Fibroblast of peridontal ligament (primary cell): ENCODE measurements around the gene CRYBG1.

ENCODE experiments used
- DNase-seq: peaks from one replicate; pipeline ENCODE4 v3.0.0-alpha.2; 2010; ENCODE audit errors: extremely low read depth

Gene CRYBG1

GRCh38 chr6:106522562-106523250 is 162.2 kb downstream of the CRYBG1 start:
- no peak for DNase-seq

- no peak for DNase-seq
Observed at GRCh38 chr6:106525107-106525881, 164.8 kb downstream of the CRYBG1 start.

- no peak for DNase-seq
Observed at GRCh38 chr6:106525882-106526275, 165.4 kb downstream of the CRYBG1 start.

- no peak for DNase-seq
Observed at GRCh38 chr6:106527117-106527516, 166.6 kb downstream of the CRYBG1 start.

- DNase-seq: peak; percentile 93
Observed at GRCh38 chr6:106527979-106528378, 167.5 kb downstream of the CRYBG1 start.

GRCh38 chr6:106528521-106528920 is 168.0 kb downstream of the CRYBG1 start:
- no peak for DNase-seq

GRCh38 chr6:106529438-106529837 is 168.9 kb downstream of the CRYBG1 start:
- DNase-seq: no peak

GRCh38 chr6:106530026-106530425 is 169.5 kb downstream of the CRYBG1 start:
- DNase-seq: no peak

- peak; percentile 75 for DNase-seq
Observed at GRCh38 chr6:106530502-106530901, 170.0 kb downstream of the CRYBG1 start.

- no peak for DNase-seq
Observed at GRCh38 chr6:106533054-106533453, 172.5 kb downstream of the CRYBG1 start.

GRCh38 chr6:106534004-106534403 is 173.5 kb downstream of the CRYBG1 start:
- no peak for DNase-seq

- DNase-seq: no peak
Observed at GRCh38 chr6:106534564-106534982, 174.1 kb downstream of the CRYBG1 start.

GRCh38 chr6:106535012-106535411 is 174.5 kb downstream of the CRYBG1 start:
- DNase-seq: no peak

- no peak for DNase-seq
Observed at GRCh38 chr6:106536357-106536756, 175.8 kb downstream of the CRYBG1 start.

GRCh38 chr6:106536851-106537250 is 176.3 kb downstream of the CRYBG1 start:
- no peak for DNase-seq

- no peak for DNase-seq
Observed at GRCh38 chr6:106537662-106538061, 177.1 kb downstream of the CRYBG1 start.

GRCh38 chr6:106538145-106538544 is 177.6 kb downstream of the CRYBG1 start:
- no peak for DNase-seq

- DNase-seq: no peak
Observed at GRCh38 chr6:106539936-106540335, 179.4 kb downstream of the CRYBG1 start.

GRCh38 chr6:106540432-106540831 is 179.9 kb downstream of the CRYBG1 start:
- DNase-seq: no peak

GRCh38 chr6:106540907-106541306 is 180.4 kb downstream of the CRYBG1 start:
- DNase-seq: no peak

- DNase-seq: peak; percentile 64
Observed at GRCh38 chr6:106546261-106546690, 185.8 kb downstream of the CRYBG1 start.

- peak; percentile 81 for DNase-seq
Observed at GRCh38 chr6:106546691-106547414, 186.3 kb downstream of the CRYBG1 start.
